DND-41 (cell line): ENCODE results near the gene GRM4.

ENCODE experiments used
- ATAC-seq: fragments of 200-7000 bp; cut with Tn5 transposase; 3 replicates; pipeline ENCODE4 v1.9.1; 2021; ENCODE audit warnings: low read depth; ENCODE audit not compliant: insufficient read depth
- DNase-seq: peaks from one replicate; pipeline ENCODE4 v3.0.0-alpha.2; 2020
- H2AFZ ChIP-seq: 2 replicates; pipeline ENCODE4 v1.6.0; 2012; ENCODE audit warnings: low read depth, low read length
- H3K27ac ChIP-seq: 2 replicates; pipeline ENCODE4 v1.5.1; 2012; ENCODE audit warnings: low read length, inconsistent platforms
- H3K27me3 ChIP-seq: fragments of 200-600 bp; sonication (generic); 2 replicates; pipeline ENCODE4 v1.6.0; 2012; ENCODE audit warnings: low read length, mild to moderate bottlenecking, inconsistent platforms; ENCODE audit not compliant: insufficient read depth, poor library complexity
- H3K36me3 ChIP-seq: 2 replicates; pipeline ENCODE4 v1.5.1; 2012; ENCODE audit warnings: low read length, inconsistent platforms; ENCODE audit not compliant: insufficient read depth
- H3K4me1 ChIP-seq: 2 replicates; pipeline ENCODE4 v1.5.1; 2012; ENCODE audit warnings: mild to moderate bottlenecking, low read length; ENCODE audit not compliant: insufficient read depth
- H3K4me2 ChIP-seq: 2 replicates; pipeline ENCODE4 v1.6.0; 2012; ENCODE audit warnings: mild to moderate bottlenecking, moderate library complexity, low read length, inconsistent platforms; ENCODE audit not compliant: insufficient read depth
- H3K4me3 ChIP-seq, 2 experiments: fragments of 200-600 bp in 1 of 2; shearing (Covaris generic) in 1 of 2; 2 replicates each; pipeline ENCODE4 v1.5.1; 2012 to 2016; ENCODE audit warnings: inconsistent platforms in 2 of 2, low read length in 2 of 2, mild to moderate bottlenecking in 2 of 2, low read depth in 1 of 2, moderate library complexity in 1 of 2
- H3K79me2 ChIP-seq: 2 replicates; pipeline ENCODE4 v1.6.0; 2012; ENCODE audit warnings: low read length, inconsistent platforms; ENCODE audit not compliant: insufficient read depth
- H3K9ac ChIP-seq: 2 replicates; pipeline ENCODE4 v1.6.0; 2012; ENCODE audit warnings: low read depth, mild to moderate bottlenecking, inconsistent platforms, low read length, moderate library complexity
- H3K9me3 ChIP-seq: 2 replicates; pipeline ENCODE4 v1.5.1; 2012; ENCODE audit warnings: low read length, moderate library complexity, mild to moderate bottlenecking, inconsistent platforms; ENCODE audit not compliant: insufficient read depth, severe bottlenecking
- H4K20me1 ChIP-seq: 2 replicates; pipeline ENCODE4 v1.6.0; 2012; ENCODE audit warnings: low read length; ENCODE audit not compliant: insufficient read depth
- CTCF ChIP-seq: IDR thresholded peaks from 2 replicates; pipeline ENCODE4 v1.5.1; 2012; ENCODE audit warnings: borderline replicate concordance, low read length, moderate library complexity, mild to moderate bottlenecking; ENCODE audit not compliant: poor library complexity, severe bottlenecking; ENCODE audit errors: extremely low read depth
- EZH2 ChIP-seq: IDR thresholded peaks from 3 replicates; pipeline ENCODE4 v1.6.1; 2012; ENCODE audit warnings: borderline replicate concordance, low read depth, mild to moderate bottlenecking, moderate library complexity, low read length, inconsistent platforms; ENCODE audit not compliant: severe bottlenecking

The GRM4 gene

GRCh38 chr6:34090935-34091334, 55.0 kb downstream of the GRM4 start:
- DNase-seq (no peak), ATAC-seq (no peak)
- TF ChIP-seq CTCF (no peak), EZH2 (no peak)
- Histone ChIP-seq H3K79me2 (no peaks in the 10 kb centered on the region), H3K9ac (no peak overlapping the region), H4K20me1 (no peaks in the 10 kb centered on the region; the same call in none of the 2 replicates), H2AFZ (no peak overlapping the region), H3K4me3 (no peak overlapping the region), H3K9me3 (no peaks in the 10 kb centered on the region), H3K4me2 (no peak overlapping the region), H3K27me3 (peaks cover 9% of the 10 kb centered on the region), H3K27ac (no peak overlapping the region), H3K4me1 (no peaks in the 10 kb centered on the region), H3K36me3 (no peaks in the 10 kb centered on the region)

- Histone ChIP-seq H3K4me3 (no peak overlapping the region), H3K36me3 (no peaks in the 10 kb centered on the region), H2AFZ (no peak overlapping the region), H3K79me2 (no peaks in the 10 kb centered on the region), H3K9ac (no peak overlapping the region), H3K9me3 (no peaks in the 10 kb centered on the region), H3K4me2 (no peak overlapping the region), H4K20me1 (no peaks in the 10 kb centered on the region; the same call in 1 of the 2 replicates), H3K27me3 (peaks cover 9% of the 10 kb centered on the region), H3K4me1 (no peaks in the 10 kb centered on the region), H3K27ac (no peak overlapping the region)
- DNase-seq (no peak), ATAC-seq (no peak)
- TF ChIP-seq EZH2 (no peak), CTCF (no peak)
These were observed 55.4 kb downstream of the GRM4 start for GRCh38 chr6:34090529-34090928.

GRCh38 chr6:34086558-34086957, 59.3 kb downstream of the GRM4 start:
- Histone ChIP-seq H4K20me1 (no peaks in the 10 kb centered on the region; the same call in 1 of the 2 replicates), H3K4me3 (no peak overlapping the region), H3K4me2 (no peak overlapping the region), H3K4me1 (no peaks in the 10 kb centered on the region), H3K27ac (no peak overlapping the region), H3K9me3 (no peaks in the 10 kb centered on the region), H3K27me3 (no peaks in the 10 kb centered on the region), H3K9ac (no peak overlapping the region), H3K79me2 (no peaks in the 10 kb centered on the region), H2AFZ (no peak overlapping the region), H3K36me3 (no peaks in the 10 kb centered on the region)
- ATAC-seq (no peak; the same call in 2 of the 3 replicates), DNase-seq (no peak)
- TF ChIP-seq EZH2 = no peak
- no peak for TF ChIP-seq CTCF

GRCh38 chr6:34085453-34086170, 60.3 kb downstream of the GRM4 start:
- H2AFZ ChIP-seq = no peak overlapping the region

More at GRCh38 chr6:34085453-34086170, 60.3 kb downstream of the GRM4 start:
- Histone ChIP-seq H3K27ac (no peak overlapping the region), H4K20me1 (no peaks in the 10 kb centered on the region), H3K4me2 (no peak overlapping the region), H3K27me3 (no peaks in the 10 kb centered on the region), H3K79me2 (no peaks in the 10 kb centered on the region), H3K9ac (no peak overlapping the region), H3K36me3 (no peaks in the 10 kb centered on the region), H3K4me3 (no peak overlapping the region), H3K4me1 (no peaks in the 10 kb centered on the region), H3K9me3 (no peaks in the 10 kb centered on the region)
- no peak for ATAC-seq
- no peak for DNase-seq
- TF ChIP-seq CTCF = no peak
- TF ChIP-seq EZH2 = no peak
